HepG2 (cell line): Measurements from ENCODE around the gene DCST2. TPM values are rescaled to one million over a fixed set of nuclear protein-coding genes. Genes with fewer than 3 reads are reported as not detected.
A peak's percentile ranks its signal among the peaks of the same experiment; 100 is the strongest.

Experiments
- AGO1 ChIP-seq: fragments of 200-400 bp; formaldehyde crosslinking; IDR thresholded peaks from 2 replicates; pipeline ENCODE4 v1.6.1; 2017; ENCODE audit warnings: mild to moderate bottlenecking, low read depth, low read length, moderate library complexity; ENCODE audit not compliant: poor library complexity, severe bottlenecking
- CHD2 ChIP-seq: IDR thresholded peaks from 2 replicates; pipeline ENCODE4 v1.6.1; 2011; ENCODE audit warnings: low read depth, low read length, improper control_type of control experiment
- MAFF ChIP-seq: IDR thresholded peaks from 2 replicates; pipeline ENCODE4 v1.6.1; 2011; ENCODE audit warnings: low read depth, low read length, improper control_type of control experiment
- PRDM15 ChIP-seq: sonication (generic); formaldehyde crosslinking; IDR thresholded peaks from 2 replicates; pipeline ENCODE4 v1.4.0; 2020; ENCODE audit warnings: missing genetic modification reagents
- ZBTB7A ChIP-seq: sonication (generic); formaldehyde crosslinking; IDR thresholded peaks from 2 replicates; pipeline ENCODE4 v1.8.0; 2022; ENCODE audit warnings: mild to moderate bottlenecking, missing genetic modification reagents
- ZNF350 ChIP-seq: sonication (generic); formaldehyde crosslinking; IDR thresholded peaks from 2 replicates; pipeline ENCODE4 v1.4.0; 2020; ENCODE audit warnings: mild to moderate bottlenecking, low read depth, missing genetic modification reagents, borderline replicate concordance
- ZNF414 ChIP-seq: sonication (generic); formaldehyde crosslinking; IDR thresholded peaks from 2 replicates; pipeline ENCODE4 v1.5.0; 2020; ENCODE audit warnings: missing genetic modification reagents
- ZNF468 ChIP-seq: sonication (generic); formaldehyde crosslinking; IDR thresholded peaks from 2 replicates; pipeline ENCODE4 v1.8.0; 2022; ENCODE audit warnings: mild to moderate bottlenecking, moderate library complexity, missing genetic modification reagents
- ZNF660 ChIP-seq: sonication (generic); formaldehyde crosslinking; IDR thresholded peaks from 2 replicates; pipeline ENCODE4 v1.5.1; 2020; ENCODE audit warnings: mild to moderate bottlenecking, low read depth, missing genetic modification reagents, borderline replicate concordance
- polyA plus RNA-seq, 8 experiments: library from polyadenylated mRNA; depleted of rRNA in 3 of 8; stranded (reverse) in 7 of 8; unstranded in 1 of 8; fragments of >200 nt; fragmentation: Illumina TruSeq in 4 of 8; extraction: Trizol in 4 of 8; gene quantifications; 2 replicates each; pipeline versions ENCODE4 v1.2.1 to v1.2.3, GENCODE V29; 2011 to 2016; ENCODE audit warnings: low read depth in 4 of 8, missing spikeins in 1 of 8, mixed read lengths in 1 of 8; ENCODE audit not compliant: insufficient read depth in 1 of 8
- total RNA-seq, 5 experiments: library from RNA; depleted of rRNA; stranded (reverse); fragments of >200 nt; fragmentation: Illumina TruSeq; extraction: Trizol; gene quantifications; 2 replicates each; pipeline ENCODE4 v1.2.3, GENCODE V29; 2016; ENCODE audit warnings: low read depth in 1 of 5
- TF ChIP-seq, protein P1 (sequence below), 2 experiments: sonication (generic) in 1 of 2; formaldehyde crosslinking in 1 of 2; IDR thresholded peaks; 2 replicates each; pipeline versions ENCODE4 v1.6.1 to v1.9.0; 2014 to 2022; ENCODE audit warnings: antibody characterized with exemption in 1 of 2, borderline replicate concordance in 1 of 2, inconsistent platforms in 1 of 2, low read depth in 1 of 2, missing genetic modification reagents in 1 of 2
- TF ChIP-seq, protein P2 (sequence below): fragments of 450-650 bp; IDR thresholded peaks from 2 replicates; pipeline ENCODE4 v1.6.1; 2016

DCST2 gene
- total and polyA plus RNA-seq, 2 of the 13 experiments (the other 11 are each of a cell fraction or from before 2014, with no cell fraction given), result 0.74 TPM; not detected in 1

DNA sequence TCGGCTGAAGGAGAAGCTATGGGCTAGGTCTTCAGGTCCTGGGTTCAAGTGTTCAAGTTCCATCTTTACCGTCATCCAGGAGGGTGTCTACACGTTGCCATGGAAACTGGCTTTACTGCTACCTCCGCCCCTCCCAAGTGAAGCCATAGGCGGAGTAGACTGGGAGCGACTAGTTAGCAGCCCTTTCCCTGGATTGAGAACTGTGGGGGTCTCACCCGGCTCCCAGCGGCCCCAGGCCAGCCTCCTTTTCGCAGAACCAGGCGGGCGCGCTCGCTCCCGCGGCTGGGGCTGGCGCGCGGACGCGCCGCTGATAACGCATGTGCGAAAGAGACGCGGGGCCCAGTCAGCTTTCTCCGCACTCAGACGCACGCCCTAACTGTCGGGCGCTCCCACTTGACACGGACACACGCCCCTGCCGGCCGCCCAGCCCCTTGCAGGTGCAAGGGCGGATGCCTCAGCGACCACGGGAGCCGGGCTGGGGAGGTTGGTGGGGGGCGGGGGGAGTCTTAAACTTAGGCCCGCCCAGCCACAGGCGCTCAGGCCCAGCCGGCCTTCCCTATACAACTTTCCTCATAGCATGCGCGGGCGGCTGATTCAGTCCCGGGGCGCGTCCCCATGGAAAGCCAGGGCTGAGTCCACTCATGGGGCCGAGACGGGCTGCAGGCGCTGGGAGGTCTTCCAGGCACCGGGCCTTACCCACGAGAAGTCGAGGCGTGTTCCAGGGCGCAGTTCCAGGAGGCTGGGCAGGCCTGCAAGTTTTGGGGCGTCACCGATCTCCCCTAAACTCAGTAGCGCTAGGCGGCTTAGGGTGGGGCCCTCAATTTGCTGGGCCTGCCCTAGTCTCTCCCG is 37.4 kb upstream of the DCST2 start (continued):
- TF ChIP-seq, protein P1, sequence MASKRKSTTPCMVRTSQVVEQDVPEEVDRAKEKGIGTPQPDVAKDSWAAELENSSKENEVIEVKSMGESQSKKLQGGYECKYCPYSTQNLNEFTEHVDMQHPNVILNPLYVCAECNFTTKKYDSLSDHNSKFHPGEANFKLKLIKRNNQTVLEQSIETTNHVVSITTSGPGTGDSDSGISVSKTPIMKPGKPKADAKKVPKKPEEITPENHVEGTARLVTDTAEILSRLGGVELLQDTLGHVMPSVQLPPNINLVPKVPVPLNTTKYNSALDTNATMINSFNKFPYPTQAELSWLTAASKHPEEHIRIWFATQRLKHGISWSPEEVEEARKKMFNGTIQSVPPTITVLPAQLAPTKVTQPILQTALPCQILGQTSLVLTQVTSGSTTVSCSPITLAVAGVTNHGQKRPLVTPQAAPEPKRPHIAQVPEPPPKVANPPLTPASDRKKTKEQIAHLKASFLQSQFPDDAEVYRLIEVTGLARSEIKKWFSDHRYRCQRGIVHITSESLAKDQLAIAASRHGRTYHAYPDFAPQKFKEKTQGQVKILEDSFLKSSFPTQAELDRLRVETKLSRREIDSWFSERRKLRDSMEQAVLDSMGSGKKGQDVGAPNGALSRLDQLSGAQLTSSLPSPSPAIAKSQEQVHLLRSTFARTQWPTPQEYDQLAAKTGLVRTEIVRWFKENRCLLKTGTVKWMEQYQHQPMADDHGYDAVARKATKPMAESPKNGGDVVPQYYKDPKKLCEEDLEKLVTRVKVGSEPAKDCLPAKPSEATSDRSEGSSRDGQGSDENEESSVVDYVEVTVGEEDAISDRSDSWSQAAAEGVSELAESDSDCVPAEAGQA (IDR thresholded peaks at IDR 0.05; ENCODE audit: low read depth), result no peak
- TF ChIP-seq, protein P1 (CRISPR knock-in tag; IDR thresholded peaks at IDR 0.05; ENCODE audit: borderline replicate concordance), result no peak
- TF ChIP-seq PRDM15 (CRISPR knock-in tag) (no peak), AGO1 (peak; percentile 79), ZBTB7A (CRISPR knock-in tag) (no peak), ZNF414 (CRISPR knock-in tag) (no peak), CHD2 (no peak), ZNF468 (CRISPR knock-in tag) (no peak), ZNF660 (CRISPR knock-in tag) (no peak), MAFF (no peak), ZNF350 (0 out of 2 replicates have a peak, but pooled peaks have one; percentile 23)
- TF ChIP-seq, protein P2, sequence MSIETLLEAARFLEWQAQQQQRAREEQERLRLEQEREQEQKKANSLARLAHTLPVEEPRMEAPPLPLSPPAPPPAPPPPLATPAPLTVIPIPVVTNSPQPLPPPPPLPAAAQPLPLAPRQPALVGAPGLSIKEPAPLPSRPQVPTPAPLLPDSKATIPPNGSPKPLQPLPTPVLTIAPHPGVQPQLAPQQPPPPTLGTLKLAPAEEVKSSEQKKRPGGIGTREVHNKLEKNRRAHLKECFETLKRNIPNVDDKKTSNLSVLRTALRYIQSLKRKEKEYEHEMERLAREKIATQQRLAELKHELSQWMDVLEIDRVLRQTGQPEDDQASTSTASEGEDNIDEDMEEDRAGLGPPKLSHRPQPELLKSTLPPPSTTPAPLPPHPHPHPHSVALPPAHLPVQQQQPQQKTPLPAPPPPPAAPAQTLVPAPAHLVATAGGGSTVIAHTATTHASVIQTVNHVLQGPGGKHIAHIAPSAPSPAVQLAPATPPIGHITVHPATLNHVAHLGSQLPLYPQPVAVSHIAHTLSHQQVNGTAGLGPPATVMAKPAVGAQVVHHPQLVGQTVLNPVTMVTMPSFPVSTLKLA, result 0 out of 2 replicates have a peak, but pooled peaks have one; percentile 30
